NCI-H2196 treated with DMSO at 0.1 percent for 48 hours (cell line): ENCODE results near the gene TEC.
"Not testable (repeated sequence)": the region's sequence is repeated elsewhere in the genome, so short reads cannot be mapped to it uniquely, and the experiment has no call there.

ENCODE experiments used
- DNase-seq: peaks from one replicate; lab custom pipeline; 2025; ENCODE audit not compliant: unreplicated experiment; lab: John Stamatoyannopoulos, UW

The TEC gene

DNA sequence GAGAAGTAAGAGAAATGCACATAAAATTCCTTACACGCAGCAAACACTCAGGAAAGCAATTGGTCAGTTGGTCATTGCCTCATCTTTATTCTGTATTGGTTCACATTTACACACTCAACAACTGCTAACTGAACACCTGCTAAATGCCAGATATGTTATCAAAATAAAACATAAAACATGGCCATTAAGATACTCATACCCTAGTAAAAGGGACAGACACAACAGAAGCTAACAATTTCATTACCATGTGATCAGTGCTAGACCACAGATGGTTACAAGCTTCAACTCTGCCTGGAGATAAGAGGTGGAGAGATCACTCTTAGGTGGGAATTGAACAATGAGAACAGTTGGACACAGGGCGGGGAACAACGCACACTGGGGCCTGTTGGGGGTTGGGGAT is 26.2 kb downstream of the TEC start:
- no peak for DNase-seq

DNA sequence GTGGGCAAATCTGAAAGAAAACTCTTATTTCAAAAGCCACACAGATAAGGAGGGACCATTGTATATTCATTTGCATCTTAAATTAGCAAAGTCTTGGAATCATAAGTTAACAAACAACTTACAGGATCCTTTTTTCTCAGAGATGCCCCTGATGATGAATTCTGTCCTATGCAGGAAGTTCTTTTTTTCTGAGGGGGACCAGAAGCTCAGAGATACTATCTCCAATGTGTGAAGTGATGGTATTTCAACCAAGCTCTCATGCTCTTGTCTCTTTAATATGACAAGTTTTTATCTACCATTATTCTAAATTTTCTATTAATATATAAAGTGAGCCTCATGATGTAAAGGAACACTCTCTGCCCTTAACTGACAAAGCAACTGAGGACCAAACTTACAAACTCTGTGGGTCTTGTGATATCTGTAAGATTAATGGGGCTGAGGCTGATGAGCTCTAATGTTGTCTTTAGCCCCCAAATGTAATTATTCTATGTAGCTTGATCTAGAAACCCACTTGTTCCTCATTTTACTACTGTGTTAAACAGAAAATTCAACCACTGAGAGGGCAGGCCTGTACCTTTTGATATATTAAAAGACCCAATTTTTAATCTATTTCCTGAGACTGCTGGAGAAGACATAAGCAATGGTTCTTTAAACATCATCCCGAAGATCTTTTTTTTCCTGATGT is 27.0 kb downstream of the TEC start:
- DNase-seq = no peak

DNA sequence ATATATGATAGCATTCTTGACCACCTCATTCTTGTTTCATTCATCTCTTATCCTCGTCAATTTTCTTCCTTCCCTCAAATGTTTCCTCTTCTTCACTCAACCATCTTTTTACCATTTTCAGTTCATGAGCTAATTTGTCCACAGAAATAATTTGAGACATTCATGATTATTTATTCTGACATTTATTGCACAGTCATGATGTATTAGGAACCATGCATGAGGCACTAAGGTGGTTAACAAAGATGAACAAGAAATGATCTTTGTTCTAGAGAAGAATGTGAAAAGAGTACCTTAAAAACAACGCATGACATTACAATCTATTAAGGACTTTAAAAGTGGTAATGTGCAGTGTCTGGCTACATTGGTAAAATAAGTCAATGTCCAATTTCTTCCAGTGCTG is 27.9 kb downstream of the TEC start:
- DNase-seq = no peak

DNA sequence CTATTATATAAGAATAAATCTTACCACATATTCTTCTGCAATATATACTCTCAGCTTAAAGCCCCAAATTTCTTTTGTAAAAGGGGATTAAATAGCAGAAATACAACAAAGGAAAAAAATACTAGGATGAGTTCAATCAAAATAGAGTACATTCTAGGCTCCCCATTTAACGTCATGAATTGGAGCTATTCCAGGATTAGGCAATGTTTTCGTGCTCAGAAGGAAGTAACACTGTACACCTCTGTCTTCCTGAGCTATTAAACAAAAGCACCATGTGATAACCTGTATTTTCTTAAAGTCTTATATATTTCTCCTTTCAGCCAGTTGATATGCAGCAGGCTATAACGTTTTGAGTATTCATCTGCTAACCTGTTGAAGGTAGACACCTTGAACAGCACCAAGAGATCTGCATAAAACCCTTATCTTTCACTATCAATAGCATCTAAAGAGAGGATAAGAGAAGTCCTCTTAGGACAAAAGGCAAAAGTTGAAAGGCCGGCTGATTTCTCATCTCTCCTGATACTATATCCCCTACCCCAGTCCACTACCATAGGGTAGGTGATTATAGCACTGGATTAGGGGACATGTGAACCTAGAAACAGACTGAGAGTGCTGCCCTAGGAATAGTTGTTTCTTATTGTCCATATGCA is 31.5 kb downstream of the TEC start:
- peak; percentile 31 for DNase-seq

DNA sequence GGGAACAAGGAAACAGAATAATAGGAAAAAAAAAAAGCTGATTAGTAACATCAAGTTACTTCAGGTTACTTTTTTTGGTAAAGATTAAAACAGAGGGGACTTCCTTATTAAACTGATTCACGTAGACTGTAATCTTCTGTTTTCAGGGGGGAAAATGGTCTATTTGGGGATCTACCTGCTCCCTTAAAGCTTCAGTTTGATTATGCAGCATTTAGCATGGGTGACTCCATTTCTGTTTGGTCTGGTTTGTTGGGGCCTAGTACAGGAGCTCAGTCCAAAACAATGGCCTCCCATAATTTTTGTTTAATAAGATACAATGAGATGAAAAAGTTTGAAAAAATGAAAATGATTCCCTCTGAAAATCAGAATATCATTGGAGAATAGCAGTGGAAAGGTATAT is 34.6 kb downstream of the TEC start:
- no peak for DNase-seq

DNA sequence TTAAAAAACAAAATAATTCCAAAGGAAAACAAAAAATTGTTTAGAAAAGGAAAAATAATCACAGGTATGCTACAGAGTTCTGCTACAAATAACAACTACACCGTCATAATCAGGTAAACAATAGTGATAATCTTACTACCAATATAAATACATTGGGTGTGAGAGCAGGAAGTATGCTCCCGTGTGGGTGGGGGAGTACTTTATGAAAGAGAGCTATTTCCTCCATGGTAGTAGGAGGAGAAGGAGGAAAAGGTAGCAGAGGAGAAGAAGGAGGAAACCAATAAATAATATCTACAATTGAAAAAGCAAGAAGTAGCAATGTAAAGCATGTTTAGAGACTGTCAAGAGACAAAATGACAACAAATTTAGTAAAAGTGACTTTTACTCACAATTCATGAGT is 35.1 kb downstream of the TEC start:
- no peak for DNase-seq

DNA sequence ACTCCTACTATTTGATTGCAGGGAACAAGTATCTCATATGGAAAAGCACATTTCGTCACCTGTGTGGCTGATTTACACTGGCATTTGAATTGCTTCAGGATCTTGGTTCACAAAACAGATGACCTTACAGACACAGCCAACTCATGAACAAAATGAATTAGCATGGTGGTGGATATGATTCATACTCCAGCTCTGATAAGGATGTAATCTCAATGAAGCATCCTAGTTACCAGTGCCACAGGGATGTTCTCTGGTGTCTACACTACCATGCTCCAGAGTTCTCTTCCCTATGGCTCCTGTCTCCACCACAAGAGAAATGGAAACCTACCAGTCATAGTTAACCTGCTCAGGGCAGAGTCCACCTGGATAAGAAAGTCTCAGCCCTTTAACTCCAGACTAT is 40.7 kb downstream of the TEC start:
- no peak for DNase-seq

DNA sequence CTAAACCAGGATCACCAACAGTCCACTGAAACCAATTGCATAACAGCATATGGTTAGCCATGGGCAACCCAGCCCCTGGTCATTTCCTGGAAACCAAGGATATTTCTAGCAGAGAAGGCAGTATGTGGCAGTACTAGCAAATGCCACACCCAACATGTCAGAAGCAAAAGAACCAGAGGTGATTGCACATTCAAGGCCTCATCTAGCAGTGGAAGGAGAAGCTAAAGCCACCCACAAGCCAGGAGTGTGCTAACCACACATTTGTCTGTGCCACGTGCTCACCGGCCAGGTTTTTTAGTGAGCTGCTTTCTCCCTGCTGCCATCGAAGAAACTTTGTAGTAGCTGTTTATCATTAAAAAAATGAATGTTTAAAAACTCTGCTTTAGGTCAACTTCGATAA is 42.0 kb downstream of the TEC start:
- no peak for DNase-seq

DNA sequence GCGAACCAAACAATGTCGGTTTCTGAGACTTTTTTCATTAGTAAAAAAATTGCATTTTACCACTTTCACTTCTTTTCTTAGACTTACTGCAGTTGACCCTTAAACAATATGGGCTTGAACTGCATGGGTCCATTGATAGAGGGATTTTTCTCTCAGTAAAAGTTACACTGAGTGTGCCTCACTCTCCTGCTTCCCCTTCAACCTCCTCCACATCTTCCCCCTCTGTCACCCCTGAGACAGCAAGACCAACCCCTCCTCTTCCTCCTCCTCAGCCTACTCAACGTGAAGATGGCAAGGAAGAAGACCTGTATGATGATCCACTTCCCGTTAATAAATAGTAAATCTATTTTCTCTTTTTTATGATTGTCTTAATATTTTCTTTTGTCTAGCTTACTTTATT is 43.4 kb downstream of the TEC start:
- no peak for DNase-seq

DNA sequence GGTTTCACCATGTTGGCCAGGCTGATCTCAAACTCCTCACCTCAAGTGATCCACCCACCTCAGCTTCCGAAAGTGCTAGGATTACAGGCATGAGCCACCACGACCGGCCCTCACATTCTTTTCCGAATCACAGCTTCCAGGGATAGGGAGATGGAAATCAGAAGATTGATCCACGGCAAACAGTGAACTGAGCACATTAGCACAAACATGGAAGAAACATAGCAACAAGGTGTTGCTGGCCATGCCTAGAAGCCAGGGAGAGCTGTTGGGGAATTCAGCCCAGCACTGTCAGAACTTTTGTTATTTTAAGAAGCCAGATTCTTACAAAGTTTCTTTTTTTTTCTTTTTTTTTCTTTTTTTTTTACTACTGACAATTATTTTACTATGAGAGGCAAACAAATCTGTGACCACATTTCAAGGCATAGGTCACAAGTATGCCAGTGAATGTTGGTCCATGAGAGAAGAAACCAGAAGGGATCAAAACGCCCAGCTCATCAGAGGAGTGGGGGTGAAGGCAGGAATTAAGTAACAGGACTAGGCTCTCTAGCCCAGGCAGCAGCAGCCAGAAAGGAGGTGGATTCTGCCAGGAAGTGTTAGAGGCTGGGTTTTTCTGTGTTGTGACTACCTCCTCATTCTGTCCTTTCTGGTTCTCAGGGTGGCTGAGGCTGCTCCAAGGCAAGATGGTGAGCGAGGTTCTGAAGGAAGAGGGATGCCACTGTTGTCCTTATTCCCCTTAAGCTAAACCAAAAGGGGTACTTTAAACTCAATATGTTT is 44.1 kb downstream of the TEC start:
- no peak for DNase-seq

DNA sequence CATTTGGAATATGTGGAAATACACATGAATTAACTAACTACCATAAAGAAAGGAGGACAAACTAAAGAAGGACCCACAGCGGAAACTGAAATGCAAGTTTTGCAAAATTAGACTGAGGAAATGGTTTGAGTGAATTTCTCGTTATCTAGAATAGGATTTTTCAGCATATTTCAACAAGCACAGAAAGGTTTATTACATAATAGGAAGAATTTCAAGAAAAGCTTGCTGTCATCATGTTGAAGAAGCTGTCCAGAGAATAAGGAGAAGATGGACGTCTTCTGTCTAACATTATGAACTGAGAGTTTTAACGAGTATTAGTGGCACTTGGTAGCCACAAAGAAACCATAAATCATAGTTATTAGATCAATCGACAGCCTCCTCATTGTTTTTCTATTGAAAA is 45.0 kb downstream of the TEC start:
- DNase-seq = no peak

DNA sequence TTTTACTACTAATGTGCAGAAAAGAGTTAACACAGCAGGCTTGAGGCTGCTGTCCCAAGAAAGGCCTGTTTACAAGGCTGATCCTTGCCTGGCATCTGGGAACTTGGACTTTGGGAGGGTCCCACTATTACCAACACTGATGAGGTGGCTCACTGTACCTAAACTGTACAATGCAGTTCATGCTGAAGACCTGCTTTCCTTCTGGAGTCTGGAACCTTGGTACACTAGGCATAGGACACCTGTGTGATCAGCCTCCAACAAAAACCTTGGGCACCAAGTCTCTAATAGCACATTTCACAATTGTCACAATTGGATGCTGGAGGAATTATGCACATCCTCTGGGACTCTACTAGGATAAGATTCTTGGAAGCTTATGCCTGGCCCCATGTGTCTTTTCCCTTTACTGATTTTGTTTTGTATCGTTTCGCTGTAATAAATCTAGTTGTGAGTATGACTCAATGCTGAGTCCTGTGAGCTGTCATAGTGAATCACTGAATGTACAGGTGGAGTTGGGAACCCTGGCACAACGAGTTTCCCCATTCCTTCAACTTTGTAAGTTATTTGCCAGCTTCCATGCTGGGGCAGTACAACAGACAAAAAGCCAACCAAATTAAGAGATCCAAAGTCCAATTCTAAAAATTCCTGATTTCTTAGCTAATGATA is 45.9 kb downstream of the TEC start:
- DNase-seq = no peak

DNA sequence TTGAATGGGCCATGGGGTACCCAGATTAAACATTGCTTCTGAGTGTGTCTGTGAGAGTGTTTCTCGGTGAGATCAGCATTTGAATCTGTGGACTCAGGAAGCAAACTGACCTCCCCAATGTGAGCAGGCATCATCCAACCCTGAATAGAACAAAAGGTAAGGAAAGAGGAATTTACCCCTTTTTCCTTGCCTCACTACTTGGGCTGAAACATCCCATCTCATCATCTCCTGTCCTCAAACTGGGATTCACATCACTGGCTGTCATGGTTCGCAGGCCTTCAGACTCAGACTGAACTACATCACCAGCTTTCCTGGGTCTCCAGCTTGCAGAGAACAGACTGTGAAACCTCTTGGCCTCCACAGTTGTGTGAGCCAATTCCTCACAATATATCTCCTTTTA is 47.1 kb downstream of the TEC start:
- DNase-seq = no peak

DNA sequence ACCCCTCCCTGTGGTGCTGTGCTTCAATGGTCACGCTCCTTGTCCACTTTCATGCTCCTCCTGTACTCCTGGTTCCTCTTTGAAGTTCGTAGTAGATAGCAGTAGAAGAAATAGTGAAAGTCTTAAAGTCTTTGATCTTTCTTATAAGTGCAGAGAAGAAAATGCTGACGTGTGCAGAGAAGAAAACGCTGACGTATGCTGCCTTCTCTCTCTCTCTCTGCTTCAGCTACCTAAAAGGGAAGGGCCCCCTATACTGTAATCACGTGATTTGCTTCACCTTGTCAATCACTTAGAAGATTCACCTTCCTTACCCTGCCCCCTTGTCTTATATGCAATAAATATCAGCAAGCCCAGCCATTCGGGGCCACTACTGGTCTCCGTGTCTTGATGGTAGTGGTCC is 50.2 kb downstream of the TEC start:
- not testable (repeated sequence) for DNase-seq

DNA sequence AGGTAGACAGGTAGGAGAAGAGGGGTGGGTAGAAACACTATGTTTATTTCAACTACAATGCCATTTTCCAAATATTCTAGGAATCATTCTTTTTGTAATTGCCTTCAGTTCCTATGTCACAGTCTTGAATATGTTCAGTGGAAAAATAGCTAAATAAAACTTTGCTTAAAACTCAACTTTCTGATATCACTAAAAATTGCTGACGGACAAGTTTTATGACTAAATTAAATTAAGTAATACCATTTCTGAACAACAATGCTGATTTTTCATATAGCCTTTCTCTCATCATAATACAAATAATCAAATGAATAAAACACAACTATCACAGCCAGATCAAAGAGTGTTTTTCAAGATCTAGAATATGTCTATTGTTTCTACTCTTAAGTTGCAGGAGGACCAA is 53.1 kb downstream of the TEC start:
- no peak for DNase-seq

DNA sequence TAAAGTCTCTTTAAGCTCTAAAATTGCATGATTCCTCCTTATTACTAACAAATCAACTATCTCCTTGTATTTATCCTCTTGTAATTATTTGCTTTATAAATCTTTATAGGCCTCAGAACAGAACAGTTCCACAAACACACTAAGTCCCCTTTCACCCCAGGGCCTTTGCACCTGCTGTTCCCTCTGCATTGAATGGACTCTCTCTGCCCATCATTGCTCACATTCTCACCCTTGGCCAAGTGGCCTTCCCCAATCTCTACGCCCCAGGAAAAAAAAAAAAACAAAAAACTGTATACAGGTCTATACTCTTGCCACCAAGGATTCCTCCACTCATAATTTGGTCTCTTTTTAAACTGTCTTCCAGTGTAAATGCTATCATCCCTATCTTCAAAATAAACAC is 53.7 kb downstream of the TEC start:
- no peak for DNase-seq

DNA sequence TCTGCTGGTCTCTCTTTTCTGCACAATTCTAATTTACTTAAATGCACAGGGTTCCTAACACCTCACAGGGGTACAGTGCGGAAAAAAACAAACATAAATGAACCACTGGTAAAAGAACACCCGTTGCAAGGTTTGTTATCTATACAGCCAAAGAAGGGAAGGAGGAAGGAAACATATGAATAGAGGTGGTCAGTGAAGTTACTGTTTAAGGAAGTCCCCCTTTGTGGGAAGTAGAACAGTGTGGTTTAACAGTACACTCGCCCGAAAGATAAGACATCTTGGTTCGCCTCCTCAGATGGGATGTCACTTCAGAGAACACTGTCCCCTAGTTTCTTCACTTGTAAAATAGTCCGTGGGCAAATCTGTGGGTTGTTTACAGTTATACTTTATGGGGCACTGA is 57.5 kb downstream of the TEC start:
- DNase-seq = no peak

DNA sequence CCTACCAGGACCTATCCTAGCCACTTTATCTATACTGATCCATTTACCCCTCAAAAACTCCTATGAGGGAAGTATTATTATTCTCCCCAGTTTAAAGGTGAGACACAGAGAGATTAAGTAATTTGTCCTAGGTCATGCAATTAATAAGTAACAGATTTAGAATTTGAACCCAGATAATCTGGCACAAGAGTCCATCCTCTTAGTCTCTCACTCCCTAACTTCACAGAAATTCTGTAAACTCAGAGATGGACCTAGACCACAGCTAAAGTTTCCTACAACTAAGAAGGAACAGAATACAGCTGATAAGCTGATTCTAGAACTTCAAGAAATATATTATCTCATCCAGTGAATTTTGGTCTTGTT is 58.7 kb downstream of the TEC start:
- no peak for DNase-seq

DNA sequence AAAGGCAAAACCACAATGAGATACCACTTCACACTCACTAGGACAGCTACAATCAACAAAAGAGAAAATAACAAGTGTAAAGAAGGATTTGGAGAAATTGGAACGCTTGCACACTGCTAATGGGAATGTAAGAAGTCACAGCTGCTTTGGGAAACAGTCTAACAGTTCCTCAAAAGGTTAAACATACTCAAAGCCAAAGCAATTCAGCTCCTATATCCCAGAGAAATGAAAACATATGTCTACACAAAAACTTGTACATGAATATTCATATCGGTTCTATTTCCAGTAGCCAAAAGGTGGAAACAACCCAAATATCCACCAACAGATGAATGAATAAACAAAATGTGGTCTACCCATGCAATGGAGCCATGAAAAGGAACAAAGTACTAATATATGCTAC is 64.0 kb downstream of the TEC start:
- DNase-seq = no peak

DNA sequence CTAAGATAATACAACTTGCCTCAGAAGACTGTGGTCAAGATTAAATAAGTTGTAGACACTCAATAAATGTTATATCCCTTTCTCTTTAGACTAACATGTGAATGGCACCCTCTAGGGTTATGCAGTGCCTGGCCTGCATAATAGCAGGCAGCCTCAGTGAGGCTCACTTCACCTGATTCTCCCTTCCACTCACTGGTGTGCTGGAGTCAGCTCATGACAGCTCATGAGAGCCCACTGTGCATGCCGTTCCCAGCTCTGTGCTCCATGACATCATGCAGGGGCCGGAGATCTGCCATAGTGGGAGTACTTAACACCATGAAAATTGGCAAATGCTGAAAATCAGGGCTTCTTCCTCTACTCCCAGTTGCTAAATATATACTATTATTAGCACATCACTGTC is 64.5 kb downstream of the TEC start:
- DNase-seq = no peak

DNA sequence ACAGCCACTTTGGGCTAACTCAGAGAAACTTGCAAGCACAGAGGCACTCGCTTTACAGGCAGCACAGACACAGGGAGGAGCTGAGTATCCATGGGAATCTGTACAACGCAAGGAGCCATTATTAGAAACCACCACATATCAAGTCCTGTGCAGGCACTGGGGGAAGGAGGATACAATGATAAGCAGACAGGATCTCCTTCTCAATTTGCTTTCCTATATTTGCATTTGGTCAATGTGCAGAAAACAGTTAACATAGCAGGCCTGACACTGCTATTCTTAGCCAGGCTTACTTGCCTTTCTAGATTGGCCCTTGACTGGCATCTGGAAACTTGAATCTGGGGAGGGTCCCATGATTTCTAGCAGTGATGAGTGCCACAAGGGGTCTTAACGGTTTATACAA is 65.8 kb downstream of the TEC start:
- DNase-seq = no peak

DNA sequence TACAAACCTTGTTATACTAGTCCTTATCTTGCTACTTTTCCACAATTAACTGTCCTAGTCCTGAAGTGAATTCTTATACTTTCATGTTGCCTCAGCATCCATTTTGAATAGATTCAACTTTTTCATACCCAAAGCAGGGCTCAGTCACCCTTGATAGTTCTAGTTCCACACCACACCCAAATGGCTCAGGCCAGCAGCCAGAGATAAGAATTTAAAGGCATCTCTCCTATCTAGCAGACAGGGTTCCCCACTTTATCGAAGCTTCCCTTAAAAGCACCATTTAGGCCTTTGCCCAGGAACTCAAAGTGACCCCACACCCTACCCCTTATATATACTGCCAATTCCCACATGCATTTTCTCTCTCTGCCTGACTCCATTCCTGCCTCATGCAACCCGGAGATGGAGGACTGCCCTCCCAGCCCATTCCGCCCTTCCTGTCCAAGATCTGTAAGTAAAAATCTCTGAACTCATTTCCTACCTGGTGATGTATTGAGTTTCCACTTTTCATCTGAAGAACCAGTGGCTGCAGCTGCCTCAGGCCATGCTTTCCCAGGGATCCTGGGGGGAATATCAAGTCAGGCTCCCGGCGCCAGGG is 71.9 kb downstream of the TEC start:
- no peak for DNase-seq
